NOMO-1 treated with DMSO at 0.1 percent for 48 hours (cell line): ENCODE results near the gene ABL1.
"Not testable (repeated sequence)": the region's sequence is repeated elsewhere in the genome, so short reads cannot be mapped to it uniquely, and the experiment has no call there.

Experiments
- DNase-seq: peaks from one replicate; lab custom pipeline; 2025; ENCODE audit not compliant: unreplicated experiment; lab: John Stamatoyannopoulos, UW

ABL1 gene

DNA sequence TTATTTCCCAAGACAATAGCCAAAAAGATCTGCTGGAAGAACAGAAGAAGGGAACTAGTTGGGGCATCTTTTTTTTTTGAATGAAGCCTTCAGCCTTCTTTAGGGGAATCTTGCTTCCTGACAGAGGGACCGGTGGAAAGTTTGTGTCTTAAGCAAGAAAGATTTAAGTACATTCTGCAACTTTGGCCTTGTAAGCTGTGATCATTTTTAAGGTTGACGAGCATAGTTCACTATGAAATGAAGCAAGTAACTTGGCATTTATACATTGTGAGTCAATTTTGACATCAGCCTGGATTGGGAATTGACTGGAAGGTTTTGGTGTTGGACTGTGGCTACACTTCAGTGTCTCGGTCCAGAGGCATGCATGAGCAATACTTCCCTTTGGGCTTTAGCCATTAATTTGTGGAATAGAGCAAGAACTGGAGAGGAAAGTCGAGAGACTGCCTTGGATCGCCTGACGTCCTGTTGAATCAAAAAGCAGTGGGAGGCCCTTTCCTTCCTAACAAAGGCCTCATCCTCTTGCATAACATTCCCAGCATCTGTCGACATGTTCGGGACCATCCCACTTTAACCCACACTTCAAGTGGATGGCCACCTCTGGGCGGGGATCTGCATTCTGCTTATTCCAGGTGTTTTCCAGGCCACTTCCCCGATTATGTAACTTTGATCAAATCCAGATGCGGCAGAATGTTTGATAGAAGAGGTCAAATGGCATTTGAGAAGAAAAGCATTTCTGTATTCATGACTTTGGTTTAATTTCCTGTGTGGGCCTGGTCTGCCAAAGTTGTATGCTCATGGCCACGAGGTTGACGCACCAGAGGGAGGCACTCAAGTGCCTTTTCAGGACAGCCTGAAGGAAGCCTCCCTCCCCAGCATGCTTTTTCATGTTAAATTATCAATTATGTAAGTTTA is 12.5 kb downstream of the ABL1 start:
- no peak for DNase-seq

- not testable (repeated sequence) for DNase-seq
Observed at GRCh38 chr9:130848514-130848913, 13.5 kb downstream of the ABL1 start.

DNA sequence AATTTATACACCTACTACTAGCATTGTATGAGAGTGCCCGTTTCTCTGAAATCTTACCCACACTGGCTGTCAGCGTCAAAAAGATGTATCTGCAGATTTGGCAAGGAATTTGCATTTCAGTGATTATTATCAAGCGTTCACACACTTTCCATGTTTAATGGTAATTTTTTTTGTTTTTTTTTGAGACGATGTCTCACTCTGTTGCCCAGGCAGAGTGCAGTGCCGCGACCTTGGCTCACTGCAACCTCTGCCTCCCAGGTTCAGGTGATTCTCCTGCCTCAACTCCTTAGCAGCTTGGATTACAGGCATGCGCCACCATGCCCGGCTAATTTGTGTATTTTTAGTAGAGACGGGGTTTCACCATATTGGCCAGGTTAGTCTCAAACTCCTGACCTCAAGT is 14.3 kb downstream of the ABL1 start:
- DNase-seq: no peak

- DNase-seq: no peak
Observed at GRCh38 chr9:130852801-130853200, 17.7 kb downstream of the ABL1 start.

DNA sequence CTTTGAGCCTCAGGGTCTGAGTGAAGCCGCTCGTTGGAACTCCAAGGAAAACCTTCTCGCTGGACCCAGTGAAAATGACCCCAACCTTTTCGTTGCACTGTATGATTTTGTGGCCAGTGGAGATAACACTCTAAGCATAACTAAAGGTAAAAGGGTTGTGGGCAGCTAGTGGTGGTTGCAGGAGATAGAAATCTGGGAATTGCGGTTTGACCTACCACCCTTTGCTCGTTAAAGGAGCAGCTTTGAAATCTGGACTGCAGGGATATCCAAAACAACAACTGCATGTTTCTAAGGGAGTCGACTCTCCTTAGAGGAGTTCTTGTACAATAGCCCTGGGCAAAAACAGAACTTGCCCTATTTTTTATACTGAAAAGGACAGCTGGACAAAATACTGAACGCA is 19.0 kb downstream of the ABL1 start:
- no peak for DNase-seq

GRCh38 chr9:130854835-130855234 is 19.8 kb downstream of the ABL1 start:
- DNase-seq: no peak

DNA sequence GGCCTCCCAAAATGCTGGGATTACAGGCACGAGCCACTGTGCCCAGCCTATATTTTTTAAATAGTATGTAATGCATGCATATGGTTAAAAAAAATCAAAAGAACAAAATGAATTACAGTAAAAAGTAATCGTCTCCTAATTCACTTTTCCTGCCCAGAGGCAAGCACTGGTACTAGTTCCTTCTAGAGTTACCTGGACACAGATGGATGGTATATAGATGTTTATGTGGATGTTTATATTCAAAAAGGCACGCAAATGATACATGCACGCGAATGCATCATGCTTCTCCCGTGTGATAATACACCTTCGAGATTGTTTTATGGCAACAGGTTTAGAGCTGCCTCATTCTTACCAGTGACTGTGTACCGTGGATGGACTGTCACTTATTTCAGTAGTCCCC is 21.4 kb downstream of the ABL1 start:
- DNase-seq: no peak

- no peak for DNase-seq
Observed at GRCh38 chr9:130857864-130858738, 23.0 kb downstream of the ABL1 start.

- DNase-seq: no peak
Observed at GRCh38 chr9:130858739-130859705, 24.0 kb downstream of the ABL1 start.

DNA sequence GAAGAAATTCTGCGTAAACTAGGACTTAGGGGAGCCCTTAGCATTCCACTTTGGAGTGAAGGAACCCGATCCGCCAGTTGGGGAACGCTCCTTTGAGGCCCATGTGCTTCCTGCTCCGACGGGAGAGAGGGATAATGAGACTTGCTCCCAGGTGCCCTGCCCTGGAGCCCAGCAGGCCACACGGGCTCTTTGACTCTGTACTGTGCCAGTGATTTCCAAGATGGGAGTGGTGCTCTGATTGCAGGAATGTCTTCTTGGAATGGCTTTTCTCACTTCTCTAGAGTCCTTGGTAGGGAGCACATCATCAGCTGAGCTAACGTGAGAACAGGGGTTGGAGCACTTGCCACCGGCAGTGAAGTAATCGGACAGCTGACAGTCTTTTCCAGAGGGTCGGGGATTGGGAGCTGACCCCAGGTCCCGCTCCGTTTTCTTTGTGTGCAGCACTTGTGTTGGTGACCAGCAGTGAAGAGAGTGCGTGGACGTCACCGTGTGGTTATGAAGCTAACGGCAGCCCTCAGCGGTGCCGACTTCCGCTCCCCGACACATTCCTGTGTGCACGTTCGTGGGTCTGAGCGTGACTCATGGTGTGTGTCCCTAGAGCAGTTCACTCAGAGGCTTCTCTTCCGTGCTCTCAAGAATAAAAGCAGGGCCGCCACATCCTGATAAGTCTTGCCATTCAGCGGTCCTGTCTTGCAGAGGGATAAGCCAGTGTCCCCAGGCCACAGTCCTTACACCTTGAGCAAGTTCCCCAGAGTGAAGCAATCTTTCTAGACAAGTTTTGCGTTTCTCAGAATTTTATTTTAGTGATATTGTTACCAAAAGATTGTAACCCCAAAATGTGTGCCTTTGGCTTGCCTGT is 25.6 kb downstream of the ABL1 start:
- no peak for DNase-seq

- no peak for DNase-seq
Observed at GRCh38 chr9:130861372-130862180, 26.5 kb downstream of the ABL1 start.

- DNase-seq: no peak
Observed at GRCh38 chr9:130862217-130862616, 27.2 kb downstream of the ABL1 start.

DNA sequence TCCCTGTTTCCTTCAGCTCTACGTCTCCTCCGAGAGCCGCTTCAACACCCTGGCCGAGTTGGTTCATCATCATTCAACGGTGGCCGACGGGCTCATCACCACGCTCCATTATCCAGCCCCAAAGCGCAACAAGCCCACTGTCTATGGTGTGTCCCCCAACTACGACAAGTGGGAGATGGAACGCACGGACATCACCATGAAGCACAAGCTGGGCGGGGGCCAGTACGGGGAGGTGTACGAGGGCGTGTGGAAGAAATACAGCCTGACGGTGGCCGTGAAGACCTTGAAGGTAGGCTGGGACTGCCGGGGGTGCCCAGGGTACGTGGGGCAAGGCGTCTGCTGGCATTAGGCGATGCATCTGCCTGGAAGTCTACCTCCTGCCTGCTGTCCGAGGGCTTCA is 27.7 kb downstream of the ABL1 start:
- DNase-seq: no peak

GRCh38 chr9:130864541-130864940 is 29.5 kb downstream of the ABL1 start:
- no peak for DNase-seq

GRCh38 chr9:130865921-130866320 is 30.9 kb downstream of the ABL1 start:
- no peak for DNase-seq

- peak; percentile 69 for DNase-seq
Observed at GRCh38 chr9:130866474-130866965, 31.5 kb downstream of the ABL1 start.

GRCh38 chr9:130867556-130867955 is 32.5 kb downstream of the ABL1 start:
- no peak for DNase-seq

- no peak for DNase-seq
Observed at GRCh38 chr9:130868230-130868629, 33.2 kb downstream of the ABL1 start.

GRCh38 chr9:130869250-130869649 is 34.2 kb downstream of the ABL1 start:
- DNase-seq: no peak
